ENCODE data around the gene SPECC1.

- TF ChIP-seq CTCF (IDR thresholded peaks at IDR 0.05) (no peak), POLR2A (IDR thresholded peaks at IDR 0.05) (no peak)
Observed at GRCh38 chr17:20213449-20213848, 204.3 kb downstream of the SPECC1 start.

Measured in right lobe of liver (tissue), 4 donors.